ENCODE data around the gene LRRC7.
"Not testable (repeated sequence)": the region's sequence is repeated elsewhere in the genome, so short reads cannot be mapped to it uniquely, and the experiment has no call there.

Gene LRRC7

DNA sequence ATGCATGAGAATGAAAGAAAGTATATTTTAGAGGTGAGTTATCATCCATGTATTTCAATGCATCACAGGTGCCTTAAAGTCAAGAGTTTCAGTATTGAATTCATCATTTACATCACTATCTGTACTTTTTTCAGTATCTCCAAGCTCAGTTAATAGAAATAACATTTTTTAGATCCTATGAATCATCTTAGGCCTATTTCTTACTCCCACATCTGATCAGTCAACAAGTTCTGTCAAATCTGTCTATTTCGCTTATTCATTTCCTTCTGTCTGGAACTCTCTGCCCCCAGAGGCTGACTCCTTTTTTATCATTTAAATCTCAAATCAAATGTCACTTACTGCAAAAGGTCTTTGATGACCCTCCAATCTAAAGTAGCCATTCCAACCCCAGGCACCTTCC, 295.2 kb downstream of the LRRC7 start:
- DNase-seq, result no peak

DNA sequence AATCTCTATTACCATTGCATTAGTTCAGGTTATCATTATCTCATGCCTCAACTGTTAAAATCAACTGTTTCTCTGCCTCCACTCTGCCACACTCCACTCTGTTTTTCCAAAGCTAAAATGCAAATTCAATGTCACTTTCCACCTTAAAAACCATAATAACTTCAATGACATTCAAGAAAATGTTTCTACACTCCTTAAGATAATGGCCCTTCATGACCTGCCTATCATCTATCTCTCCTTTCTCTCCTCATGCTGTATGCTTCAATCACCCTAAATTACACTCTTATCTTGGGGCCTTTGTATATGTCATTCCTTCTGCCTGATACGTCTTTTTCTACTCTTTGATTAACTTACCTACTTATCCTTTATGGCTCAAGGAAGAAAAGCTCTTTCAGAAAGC, 296.0 kb downstream of the LRRC7 start:
- DNase-seq, result no peak

DNA sequence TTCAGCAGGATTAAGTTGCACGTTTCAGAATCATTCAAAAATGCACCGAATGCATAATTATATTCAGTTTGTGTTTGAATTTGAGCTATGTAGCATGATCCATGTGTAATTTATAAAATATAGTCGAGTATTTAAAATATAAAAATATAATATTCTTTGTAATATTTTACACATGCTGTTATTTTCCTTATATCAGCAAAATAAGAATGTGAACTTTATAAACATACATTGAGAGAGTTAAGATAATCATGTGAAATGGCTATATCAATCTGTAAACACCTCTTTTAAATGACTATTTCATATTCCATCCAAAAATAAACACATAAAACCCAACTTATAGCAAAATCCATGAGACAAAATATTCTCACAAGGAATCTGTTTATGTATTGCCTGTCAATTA, 303.7 kb downstream of the LRRC7 start:
- DNase-seq, result no peak

DNA sequence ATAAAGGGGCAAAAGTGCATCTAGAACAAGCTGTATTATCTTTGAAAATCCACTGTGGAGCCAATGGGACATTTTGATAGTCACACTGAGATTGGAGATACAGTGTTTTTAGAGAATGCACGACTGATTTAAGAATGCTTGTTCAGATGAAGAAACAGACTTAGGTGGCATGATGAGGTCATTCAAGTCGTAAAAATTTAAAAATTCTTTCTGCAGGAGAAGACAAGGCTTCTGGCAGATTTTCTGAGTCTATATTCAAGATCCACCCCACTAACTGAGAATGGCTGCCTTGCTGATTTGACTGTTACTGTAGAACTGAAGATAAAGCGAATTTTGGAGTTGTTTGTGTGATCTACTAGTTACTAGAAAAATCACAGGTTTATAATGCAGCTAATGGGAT, 310.6 kb downstream of the LRRC7 start:
- no peak for DNase-seq

DNA sequence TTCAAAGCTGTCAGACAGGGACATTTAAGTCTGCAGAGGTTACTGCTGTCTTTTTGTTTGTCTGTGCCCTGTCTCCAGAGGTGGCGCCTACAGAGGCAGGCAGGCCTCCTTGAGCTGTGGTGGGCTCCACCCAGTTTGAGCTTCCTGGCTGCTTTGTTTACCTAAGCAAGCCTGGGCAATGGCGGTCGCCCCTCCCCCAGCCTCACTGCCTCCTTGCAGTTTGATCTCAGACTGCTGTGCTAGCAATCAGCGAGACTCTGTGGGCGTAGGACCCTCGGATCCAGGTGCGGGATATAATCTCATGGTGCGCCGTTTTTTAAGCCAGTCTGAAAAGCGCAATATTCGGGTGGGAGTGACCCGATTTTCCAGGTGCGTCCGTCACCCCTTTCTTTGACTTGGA, 320.3 kb downstream of the LRRC7 start:
- DNase-seq, result not testable (repeated sequence)

DNA sequence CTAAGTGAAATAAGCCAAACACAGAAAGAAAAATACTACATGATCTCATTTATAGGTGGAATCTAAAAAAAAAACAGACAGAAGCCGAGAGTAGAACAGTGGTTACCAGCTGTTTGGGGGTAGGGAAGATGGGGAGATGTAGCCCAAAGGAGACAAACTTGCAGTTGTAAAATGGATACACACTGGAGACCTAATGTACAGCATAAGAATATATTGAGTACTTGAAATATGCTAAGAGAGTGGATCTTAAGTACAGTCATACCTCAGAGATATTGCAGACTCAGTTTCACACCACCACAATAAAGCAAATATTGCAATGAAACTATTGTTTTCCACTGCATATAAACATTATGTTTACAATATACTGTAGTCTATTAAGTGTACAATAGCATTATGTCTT, 320.9 kb downstream of the LRRC7 start:
- no peak for DNase-seq

DNA sequence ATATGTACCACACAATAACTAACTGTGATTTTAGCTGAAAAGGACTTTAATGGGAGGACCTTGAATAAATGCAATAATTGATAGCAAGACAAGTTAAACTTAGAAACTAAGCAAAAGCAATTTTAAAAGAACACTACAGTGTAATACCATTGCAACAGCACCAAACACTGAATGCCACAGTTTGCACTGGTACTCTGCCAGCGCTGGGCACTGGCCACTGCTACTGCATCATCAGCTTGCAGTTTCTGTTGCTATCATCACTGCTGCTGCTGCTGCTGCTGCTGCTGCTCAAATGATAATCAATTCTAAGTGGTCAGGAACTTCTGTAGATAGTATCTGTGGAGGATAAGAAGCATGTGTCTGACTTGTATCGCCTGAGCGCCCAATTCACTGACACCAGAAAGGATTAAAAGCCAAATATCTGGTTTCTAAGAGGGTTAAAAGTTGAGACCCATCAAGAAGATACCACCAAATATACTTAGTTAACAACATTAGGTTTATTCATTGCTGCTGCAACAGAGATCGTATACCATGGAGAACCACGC, 330.8 kb downstream of the LRRC7 start:
- DNase-seq, result peak in 13 of 56 donors; percentile 2 to 44 (median 12)

DNA sequence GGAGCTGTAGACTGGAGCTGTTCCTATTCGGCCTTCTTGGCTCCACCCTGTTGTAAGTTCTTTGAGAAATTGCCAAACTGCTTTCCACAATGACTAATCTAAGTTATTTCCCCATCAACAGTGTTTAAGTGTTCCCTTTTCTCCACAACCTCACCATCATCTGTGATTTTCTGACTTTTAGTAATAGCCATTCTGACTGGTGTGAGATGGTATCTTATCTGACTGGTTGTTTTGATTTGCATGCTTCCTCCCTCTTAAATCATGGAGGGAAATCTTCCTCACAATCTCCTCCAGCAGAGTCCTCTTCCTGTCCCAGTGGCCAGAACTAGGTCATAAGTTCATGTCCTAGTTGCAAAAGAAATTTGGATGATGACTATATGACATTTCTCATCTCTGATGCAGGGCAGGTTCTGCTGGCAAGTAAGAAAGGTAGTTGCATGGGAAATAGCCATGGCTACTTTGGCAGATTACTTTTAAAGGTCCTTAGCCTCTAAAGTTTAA, 343.6 kb downstream of the LRRC7 start:
- no peak for DNase-seq

DNA sequence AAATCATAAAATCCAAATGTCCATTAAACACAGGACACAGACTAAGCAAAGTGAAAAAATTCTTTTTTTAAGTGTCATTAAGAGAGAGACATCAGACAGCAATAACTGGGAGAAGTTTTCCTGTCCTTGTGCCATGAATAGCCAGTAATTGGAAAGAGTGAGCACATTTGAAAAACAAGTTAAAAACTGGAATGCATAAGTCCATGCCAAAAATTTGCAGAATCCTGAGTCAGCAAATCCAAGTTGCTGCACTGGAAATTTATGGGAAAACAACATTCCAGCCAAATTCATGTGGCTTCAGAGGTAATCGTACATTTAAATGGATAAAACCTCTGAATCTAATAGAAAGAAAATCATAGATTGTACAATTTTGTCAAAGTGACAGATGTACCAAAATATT, 346.3 kb downstream of the LRRC7 start:
- DNase-seq, result no peak

DNA sequence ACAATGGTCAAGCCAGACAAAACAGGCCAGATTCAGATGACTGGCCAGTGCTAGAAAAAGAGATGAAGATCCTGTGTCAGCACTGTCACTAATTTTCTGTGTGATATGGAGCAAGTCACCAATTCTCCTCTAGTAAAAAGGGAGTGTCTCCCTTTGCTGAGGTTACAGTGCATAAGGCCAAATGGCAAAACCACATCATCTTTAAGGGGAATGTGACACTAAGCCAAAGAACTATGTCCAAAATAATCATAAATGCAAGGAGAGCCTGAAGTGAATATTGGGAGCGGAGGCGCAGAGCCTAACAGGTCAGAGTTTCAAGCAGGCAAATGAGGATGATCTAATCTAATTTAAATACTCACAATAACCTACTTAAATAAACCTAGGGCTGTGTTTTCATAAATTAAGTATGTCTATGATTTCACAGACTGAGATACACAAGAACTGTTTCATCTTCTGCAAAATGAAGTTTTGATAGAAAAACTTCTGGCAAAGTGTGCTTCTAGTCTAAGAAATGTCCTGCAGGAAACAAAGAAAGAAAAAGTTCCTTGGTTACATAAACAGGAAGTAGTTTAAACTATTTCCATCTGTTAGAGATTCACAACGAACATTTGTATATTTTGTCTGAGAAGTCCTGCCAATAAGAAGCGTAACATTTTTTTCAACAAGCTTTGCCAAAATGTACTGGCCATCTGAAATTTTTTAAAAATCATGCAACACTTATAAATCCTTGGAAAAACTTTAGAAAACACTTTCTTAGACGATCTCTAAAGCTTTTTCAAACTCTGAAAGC, 347.4 kb downstream of the LRRC7 start:
- DNase-seq, result no peak

DNA sequence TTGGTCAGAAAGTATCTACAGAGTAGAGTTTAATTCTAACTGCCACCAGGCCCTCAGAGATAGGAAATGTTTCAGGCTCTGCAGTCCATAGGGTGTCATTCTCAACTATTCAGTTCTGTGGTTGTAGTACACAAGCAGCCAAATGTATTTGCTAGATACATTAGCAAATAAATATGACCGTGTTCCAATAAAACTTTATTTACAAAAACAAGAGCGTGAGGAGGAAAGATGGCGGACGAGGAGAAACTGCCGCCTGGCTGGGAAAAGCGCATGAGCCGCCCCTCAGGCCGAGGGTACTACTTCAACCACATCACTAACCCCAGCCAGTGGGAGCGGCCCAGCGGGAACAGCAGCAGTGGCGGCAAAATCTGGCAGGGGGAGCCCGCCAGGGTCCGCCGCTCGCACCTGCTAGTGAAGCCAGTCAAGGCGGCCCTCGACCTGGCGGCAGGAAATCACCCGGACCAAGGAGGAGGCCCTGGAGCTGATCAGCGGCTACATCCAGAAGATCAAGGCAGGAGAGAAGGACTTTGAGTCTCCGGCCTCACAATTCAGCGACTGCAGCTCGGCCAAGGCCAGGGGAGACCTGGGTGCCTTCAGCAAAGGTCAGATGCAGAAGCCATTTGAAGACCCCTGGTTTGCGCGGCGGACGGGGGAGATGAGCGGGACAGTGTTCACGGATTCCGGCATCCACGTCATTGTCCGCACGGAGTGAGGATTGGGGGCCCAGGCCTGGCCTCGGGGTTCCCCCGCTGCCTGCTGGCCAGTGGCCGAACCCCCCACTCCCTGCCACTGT, 351.6 kb downstream of the LRRC7 start:
- DNase-seq, result no peak

DNA sequence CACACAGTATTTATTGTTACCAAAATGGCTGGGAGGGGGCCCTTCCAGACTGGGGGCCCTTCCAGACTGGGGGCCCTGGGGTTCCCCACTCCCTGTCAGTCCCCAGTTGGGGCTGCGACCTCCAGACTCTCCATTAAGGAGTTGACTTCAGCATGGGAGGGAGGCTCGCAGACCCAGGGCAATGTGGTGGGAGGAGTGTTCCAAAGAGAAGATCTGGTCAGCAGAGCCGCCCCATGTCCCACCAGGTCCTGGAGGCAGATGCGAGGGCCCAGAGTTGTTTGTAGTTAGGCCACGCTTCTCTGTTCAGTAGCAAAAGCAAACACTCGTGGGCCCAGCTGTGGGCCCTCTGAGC, 352.2 kb downstream of the LRRC7 start:
- DNase-seq, result no peak

DNA sequence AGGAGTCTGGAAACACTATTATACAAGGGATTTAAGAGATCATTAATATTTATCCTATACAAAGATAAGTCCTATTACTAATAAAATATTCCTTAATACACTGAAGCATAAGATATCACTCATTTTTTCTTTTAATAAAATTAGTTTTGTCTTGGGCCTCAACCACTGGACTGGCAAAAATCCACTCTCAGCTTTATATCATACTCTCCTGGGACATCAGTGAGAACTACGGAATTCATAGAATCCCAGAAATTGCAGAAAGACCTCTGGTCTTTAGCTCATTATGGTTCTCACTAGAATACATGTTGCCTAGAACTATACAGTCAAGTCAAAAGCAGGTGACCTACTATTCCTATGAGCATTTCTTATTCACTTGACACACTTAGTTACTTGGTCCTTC, 352.7 kb downstream of the LRRC7 start:
- DNase-seq, result no peak

DNA sequence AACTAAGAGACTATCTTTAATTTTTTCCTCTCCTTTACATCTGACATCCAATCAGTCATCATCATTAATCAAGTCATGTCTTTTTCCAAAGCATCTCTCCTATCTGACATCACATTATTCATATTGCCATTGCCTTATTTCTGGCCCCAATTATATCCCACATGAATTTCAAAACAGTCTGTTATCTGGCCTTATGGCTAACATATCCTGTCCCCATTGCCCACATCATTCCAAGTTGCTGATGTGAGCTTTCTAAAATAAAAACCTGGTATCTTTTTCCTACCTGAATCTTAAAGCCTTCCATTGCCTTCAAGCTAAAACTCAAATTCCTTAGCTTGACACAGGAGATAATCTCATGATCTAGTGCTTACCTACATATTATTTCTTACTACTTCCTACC, 353.8 kb downstream of the LRRC7 start:
- no peak for DNase-seq

DNA sequence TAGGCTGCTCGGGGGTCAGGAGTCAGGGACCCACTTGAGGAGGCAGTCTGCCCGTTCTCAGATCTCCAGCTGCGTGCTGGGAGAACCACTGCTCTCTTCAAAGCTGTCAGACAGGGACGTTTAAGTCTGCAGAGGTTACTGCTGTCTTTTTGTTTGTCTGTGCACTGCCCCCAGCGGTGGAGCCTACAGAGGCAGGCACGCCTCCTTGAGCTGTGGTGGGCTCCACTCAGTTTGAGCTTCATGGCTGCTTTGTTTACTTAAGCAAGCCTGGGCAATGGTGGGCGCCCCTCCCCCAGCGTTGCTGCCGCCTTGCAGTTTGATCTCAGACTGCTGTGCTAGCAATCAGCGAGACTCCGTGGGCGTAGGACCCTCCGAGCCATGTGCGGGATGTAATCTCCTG, 360.5 kb downstream of the LRRC7 start:
- DNase-seq, result not testable (repeated sequence)

DNA sequence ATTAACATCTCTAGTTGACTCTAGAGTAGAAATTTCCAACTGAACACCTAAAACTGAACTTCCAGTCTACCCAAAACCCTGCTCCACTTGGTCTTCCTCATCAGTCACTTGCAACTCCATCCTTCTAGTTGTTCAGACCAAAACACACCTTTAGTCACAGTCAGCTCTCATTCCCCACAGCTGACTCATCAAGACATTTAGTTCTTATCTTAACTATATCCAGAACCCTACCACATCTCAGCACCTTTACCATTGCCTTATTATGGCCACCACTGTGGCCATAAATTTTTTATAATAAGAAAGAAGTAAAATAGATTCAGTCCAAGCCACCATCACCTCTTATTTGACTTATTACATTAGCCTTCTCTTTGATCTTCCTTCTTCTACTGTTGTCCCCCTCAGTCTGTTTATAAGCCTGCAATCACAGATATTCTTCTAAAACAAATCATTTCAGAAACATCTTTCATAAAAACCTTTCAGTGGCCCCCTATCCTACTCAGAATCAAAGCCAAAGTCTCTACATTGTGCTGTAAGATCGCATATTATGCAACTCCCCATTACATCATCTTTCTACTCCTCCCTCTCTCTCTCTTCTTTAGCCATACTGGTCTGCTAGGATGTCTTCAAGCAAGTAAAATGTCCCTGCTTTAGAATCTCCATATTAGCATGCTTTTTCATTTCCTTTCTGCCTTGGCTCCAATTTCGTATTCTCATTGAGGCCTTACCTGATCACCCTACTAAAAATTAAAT, 361.8 kb downstream of the LRRC7 start:
- DNase-seq, result no peak

DNA sequence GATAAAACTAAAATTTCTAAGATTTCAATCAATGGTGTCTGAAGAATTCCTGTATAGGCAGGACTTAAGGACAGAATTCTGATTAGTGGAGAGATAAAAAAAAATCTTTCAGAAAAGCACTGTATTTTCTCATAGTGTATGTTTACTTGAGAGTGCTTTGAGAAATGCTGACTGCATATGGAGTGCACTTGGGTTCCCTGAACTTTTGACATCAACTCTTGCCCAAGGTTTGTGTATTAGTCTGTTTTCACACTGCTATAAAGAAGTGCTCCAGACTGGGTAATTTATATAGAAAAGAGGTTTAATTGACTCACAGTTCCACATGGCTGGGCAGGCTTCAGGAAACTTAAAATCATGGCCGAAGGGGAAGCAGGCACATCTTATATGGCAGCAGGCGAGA, 362.7 kb downstream of the LRRC7 start:
- DNase-seq, result no peak

DNA sequence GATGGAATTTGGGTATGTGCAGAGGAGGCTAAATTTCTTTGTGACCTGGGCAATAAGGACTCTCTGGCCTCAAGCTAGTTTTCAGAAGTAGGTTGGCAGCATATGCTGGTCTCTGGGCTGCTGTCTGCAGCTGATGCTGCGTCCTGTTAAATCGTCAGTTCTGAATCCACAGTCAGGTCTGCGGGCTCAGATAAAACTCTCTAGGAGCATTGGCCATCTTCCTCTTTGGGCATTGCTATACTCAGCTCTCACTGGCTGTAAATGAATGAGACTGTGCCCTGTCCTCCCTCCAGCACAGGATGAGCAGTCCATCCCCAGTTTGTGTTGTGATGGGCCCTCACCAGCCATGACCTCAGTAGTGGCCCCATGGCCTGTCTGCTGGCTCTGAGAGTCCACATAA, 365.0 kb downstream of the LRRC7 start:
- no peak for DNase-seq

DNA sequence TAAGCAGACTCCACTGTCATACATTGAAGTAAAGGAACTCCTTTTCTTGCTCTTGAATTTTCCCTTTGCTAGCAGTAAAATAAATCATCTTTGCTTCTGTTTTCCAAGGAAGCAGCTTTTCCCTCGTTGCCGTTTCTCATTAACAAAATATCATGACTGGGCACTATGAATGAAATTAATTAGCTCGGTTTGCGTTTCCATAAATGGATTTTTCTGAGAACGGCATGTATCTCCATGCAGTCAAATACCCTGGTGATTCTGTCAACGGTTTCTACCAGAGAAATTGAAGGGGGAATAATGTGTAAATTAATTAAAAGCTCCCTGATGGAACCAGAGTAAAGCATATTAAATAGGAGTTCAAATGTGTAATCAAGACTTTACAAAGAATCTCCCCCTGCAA, 372.5 kb downstream of the LRRC7 start:
- DNase-seq, result no peak

DNA sequence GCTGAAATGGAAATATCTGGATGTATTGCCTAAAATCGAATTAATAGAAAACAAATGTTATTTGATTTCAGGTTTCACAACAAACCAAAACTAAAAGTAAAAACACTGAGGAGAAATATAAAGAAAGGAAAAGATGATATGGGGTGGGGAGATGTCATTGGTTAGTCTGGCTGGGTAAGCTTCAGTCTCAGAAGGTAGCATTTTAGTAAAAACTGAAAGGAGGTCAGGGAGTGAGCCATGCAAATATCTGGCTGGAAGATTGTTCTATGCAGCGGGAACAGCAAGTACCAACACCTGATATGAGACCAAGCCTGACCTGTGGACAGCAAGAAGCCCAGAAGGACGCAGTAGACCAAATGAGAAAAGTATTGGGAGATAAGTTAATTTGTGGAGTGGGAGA, 373.1 kb downstream of the LRRC7 start:
- no peak for DNase-seq

DNA sequence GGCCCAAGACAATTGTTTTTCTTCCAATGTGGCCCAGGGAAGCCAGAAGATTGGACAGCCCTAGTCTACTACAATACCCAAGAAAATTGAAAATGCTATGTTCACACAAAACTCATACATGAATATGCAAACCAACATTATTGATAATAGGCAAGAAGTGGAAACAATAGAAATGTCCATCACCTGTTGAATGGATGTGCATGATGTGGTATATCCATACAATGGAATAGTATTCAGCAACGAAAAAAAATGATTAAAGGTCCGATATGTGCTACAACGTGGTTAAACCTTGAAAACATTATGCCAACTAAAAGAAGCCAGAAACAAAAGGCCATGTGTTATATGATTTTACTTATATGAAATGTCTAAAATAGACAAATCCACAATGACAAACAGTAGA, 375.3 kb downstream of the LRRC7 start:
- no peak for DNase-seq

DNA sequence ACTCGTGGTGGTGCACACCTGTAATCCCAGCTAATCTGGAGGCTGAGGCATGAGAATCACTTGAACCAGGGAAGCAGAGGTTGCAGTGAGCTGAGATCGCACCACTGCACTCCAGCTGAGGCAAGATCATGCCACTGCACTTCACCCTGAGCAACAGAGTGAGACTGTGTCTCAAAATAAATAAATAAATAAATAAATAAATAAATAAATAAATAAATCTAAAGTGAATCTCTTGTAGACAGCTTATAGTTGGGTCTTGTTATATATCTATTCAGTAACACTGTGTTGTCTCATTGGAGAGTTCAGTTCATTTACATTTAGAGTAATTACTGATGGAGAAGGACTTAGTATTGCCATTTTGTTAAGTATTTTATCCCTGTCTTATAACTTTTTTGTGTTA, 379.2 kb downstream of the LRRC7 start:
- DNase-seq, result no peak
